GM21367 (cell line): ENCODE results near the gene EPHB2.

Source experiments
- ATAC-seq: cut with Tn5 transposase; IDR thresholded peaks from one replicate; pipeline ENCODE4 v1.9.1; 2021; ENCODE audit not compliant: unreplicated experiment

The EPHB2 gene

DNA sequence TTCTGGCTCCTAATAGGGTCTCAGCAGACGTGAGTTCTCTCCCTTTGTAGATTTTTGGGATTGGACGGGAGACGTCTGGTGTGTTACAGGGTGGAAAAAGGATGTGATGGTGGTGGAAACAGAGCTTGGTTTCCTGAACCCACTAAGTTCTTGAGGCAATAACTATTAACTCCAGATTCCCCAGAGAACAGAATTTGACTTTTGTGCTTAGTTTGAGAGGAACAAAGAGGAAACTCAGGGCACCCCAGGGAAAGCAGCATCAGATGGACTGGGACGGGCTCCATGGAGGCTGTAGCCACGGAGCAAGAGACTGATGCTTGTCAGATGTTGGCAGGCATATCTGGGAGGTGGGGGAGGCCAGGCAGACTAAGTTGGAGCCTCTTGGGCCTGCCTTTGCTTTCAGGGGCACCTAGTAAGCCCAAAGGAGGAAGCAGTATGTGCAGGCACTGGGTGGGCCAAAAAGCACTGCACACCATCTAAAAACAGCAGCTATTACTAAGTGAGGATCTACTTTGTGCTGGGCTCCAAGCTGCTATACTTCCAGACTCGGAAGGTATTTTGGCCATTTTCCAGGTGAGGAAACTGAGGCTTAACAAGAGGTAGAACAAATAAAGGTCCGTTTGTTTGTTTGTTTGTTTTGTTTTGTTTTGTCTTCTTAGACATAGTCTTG, 66.9 kb downstream of the EPHB2 start:
- ATAC-seq, result no peak

DNA sequence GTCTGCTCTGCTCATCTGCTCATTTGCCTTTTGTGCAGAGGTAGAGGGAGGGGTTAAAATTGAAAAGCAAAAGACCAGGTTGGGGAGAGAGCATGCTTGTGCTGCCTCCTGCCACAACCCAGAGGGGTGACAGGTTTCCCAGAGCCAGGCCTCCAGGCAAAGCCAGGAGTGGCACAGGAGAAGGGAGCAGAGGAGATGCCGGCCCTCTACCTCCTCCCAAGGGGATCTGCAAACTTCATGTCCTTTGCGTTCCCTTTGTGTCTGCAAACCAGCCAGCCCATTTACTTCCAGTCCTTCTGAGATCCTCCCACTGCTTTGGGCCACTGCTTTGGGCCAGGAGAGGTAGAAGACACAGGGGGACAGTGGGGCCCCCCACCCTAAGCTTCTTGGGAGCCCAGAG, 67.8 kb downstream of the EPHB2 start:
- no peak for ATAC-seq

- ATAC-seq, result no peak
These were observed 68.4 kb downstream of the EPHB2 start for GRCh38 chr1:22778862-22779520.

- no peak for ATAC-seq
These were observed 70.1 kb downstream of the EPHB2 start for GRCh38 chr1:22780696-22781095.

DNA sequence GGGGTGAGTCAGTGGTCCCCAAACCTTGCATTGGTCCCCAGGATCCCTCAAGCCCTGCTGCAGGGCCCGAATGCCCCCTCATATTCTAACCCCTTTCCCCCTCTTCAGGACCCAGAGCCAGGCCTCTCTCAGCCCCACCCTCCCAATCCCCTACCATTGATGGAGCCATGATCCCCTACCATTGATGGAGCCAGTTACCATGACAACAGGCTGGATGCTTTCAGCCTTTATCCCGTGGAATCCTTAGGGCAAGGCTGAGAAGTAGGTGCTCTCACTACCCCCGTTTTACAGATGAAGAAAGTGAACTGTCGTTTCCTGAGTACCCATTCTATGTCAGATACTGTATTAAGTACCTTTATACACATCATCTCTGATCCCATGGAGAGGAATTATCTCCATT, 70.8 kb downstream of the EPHB2 start:
- ATAC-seq, result no peak

- ATAC-seq, result no peak
These were observed 71.8 kb downstream of the EPHB2 start for GRCh38 chr1:22782406-22782805.

GRCh38 chr1:22784317-22784716, 73.7 kb downstream of the EPHB2 start:
- ATAC-seq, result no peak

GRCh38 chr1:22784737-22785136, 74.1 kb downstream of the EPHB2 start:
- ATAC-seq, result no peak

GRCh38 chr1:22786101-22786500, 75.5 kb downstream of the EPHB2 start:
- ATAC-seq, result no peak

DNA sequence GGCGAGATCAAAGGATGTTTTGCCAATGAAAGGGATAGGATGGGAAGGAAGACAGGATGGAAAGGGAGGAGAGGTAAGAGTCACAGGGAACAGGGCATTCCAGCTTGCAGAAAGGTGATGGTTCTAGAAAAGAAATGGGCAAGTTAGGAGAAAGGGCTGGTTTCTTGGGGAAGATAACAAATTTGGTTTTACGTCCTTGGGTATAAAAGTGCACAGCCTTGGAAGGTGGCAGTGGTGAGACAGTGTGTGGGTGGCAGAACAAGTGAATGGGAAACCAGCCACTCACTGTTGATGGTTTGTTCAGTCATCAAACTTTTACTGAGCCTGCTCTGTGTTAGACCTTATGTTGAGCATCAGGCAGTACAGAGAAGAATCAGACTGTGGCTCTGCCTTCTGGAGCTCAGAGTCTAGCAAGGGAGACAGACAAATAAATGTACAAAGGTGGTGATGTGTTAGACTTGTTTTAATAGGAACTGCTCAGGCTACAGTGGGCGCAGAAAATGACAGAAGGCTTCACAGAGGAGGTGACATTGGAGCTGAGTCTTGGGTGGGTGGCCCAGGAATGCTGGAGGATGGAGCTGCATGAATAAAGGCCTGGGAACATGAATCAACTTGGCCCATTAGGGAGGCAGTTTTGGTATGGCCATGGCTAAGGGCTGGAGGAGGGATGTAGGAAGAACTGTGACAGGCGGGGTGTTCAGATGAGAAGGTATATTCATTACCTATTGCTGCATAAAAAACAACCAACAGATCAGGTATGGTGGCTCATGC, 76.3 kb downstream of the EPHB2 start:
- ATAC-seq, result no peak

DNA sequence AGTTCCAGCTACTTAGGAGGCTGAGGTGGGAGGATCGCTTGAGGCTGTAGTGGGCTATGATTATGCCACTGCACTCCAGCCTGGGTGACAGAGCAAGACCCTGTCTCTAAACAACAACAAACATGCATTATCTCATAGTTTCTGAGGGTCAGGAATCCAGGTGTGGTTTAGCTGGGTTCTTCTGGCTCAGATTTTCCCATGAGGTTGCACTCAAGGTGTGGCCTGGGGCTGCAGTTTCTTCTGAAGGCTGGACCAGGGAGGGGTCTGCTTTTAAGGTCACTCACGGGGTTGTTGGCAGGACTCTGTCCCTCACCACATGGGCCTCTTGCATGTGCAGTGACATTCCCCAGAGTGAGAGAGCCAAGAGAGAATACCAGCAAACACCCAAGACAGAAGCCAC, 77.0 kb downstream of the EPHB2 start:
- no peak for ATAC-seq

DNA sequence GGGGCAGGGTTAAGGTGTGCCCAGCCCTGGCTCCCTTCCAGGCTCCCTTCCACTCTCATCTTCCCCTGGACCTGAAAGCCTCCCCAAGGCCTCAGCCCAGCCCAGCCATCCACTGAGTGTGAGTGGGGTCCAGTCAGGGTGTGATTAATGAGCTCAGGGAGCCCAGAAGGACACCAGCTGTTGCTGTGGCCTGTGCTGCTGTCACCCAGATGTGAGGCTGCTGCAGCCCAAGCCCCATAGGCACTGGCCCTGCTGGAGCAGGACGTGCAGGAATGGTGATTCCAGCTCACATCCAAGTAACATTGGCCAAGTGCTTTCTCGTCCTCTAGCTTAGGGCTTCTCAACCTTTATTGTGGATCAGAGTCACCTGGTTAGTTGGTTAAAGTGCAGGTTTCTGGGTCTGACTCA, 77.6 kb downstream of the EPHB2 start:
- ATAC-seq, result no peak

- ATAC-seq, result no peak
These were observed 78.8 kb downstream of the EPHB2 start for GRCh38 chr1:22789356-22789994.

DNA sequence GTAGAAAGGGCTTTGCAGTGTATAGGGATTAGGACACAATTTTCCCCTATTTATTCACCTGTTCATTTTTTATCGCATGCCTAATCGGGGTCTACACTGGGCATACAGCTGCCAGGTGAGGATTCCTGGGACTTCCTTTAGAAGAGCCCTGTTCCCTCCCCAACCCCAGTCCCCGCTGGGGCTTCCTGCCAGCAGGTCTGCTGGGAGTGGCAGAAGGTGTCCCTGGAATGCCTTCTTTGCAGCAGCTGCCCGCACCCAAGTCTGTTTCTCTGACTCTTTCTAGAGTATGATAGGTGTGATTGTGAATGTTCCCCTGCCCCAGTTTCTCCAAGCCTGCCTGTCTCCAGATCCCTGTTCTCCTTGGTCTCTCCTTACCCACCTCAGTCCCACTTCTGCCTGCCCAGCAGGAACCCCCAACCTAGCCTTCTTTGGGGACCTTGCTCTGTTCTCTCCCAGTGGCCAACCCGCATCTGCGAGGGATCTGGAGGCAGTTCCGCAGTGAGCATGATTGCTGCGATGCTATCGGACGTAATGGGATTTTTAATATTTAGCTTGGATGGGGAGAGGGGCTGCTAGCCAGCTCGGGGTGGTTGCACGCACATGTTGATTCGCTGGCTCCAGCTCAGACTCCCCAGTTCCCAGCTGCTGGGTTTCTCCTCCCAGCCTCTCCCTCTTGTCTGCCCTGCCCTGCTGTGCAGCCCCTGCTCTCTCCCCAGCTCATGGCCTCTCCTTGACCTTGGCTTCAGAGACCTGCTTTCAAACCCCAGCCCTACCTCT, 79.8 kb downstream of the EPHB2 start:
- ATAC-seq, result no peak

GRCh38 chr1:22791831-22792347, 81.2 kb downstream of the EPHB2 start:
- no peak for ATAC-seq

- no peak for ATAC-seq
These were observed 81.9 kb downstream of the EPHB2 start for GRCh38 chr1:22792396-22793160.

DNA sequence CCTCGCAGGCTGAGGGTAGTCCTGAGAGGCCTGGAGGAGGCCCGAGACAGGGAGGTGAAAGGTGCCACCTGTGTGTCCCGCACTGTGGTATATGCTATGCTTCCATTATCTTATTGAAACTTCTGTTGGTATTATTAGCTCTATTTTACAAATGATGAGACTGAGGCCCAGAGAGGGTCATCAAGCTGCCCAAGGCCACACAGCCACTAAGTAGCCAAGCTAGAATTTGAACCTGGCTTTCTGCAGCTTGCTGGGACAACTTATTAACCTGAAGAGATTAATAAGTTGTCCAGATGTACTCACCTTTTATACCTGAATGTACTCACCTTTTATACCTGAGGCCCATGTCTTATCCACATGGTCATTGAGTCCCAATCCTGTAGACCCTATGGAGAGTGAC, 83.0 kb downstream of the EPHB2 start:
- no peak for ATAC-seq

DNA sequence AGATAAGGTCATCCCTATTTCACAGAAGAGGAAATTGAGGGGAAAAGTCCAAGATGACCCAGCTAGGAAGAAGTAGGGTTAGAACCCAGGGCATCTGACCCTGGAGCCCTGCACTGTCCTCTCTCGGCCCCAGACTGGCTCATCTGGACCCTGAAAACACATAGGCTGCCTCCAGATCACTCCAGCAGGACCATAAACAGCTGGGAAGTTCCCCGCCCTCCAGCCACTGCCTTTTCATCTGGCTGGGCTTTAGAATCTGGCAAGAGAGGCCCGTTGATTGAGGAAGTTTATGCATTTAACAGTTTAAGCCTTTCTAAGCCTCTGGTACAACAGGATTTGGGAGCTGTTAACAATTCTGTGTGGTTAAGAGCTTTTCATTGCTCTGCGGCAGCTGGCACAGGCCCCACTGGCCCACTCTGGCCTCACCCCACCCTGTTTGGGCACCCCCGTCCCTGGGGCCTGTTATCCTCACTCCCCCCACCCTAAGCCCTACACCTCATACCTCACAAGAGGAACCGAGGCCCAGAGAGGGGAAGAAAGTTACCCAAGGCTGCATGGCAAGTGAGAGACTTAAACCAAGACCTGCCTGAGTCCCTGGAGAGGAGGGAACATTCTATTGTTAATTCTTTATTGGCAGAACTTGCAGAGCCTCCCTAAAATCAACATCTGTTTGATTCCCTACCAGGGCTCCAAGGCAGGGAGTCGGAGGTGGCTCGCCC, 84.2 kb downstream of the EPHB2 start:
- no peak for ATAC-seq

GRCh38 chr1:22795366-22795714, 84.7 kb downstream of the EPHB2 start:
- ATAC-seq, result no peak
